HEK293T (cell line): ENCODE results near the gene CTSH.

Source experiments
- CTCF ChIA-PET: fragments of 350-600 bp; formaldehyde crosslinking; extraction: SDS; loops from one replicate; lab custom pipeline; 2021; ENCODE audit warnings: antibody characterized with exemption, inconsistent platforms; lab: Yijun Ruan, JAX
- POLR2A ChIA-PET: fragments of 350-600 bp; formaldehyde crosslinking; extraction: SDS; loops from one replicate; lab custom pipeline; 2020; ENCODE audit warnings: antibody characterized with exemption, inconsistent platforms; lab: Yijun Ruan, JAX
- DNase-seq: peaks from one replicate; pipeline ENCODE4 v3.0.0; 2012; ENCODE audit warnings: mixed read lengths; ENCODE audit errors: extremely low spot score
- ARNT ChIP-seq: fragments of 450-650 bp; IDR thresholded peaks from 2 replicates; pipeline ENCODE4 v1.6.1; 2017; ENCODE audit warnings: mild to moderate bottlenecking
- BHLHE40 ChIP-seq: fragments of 450-650 bp; IDR thresholded peaks from 2 replicates; pipeline ENCODE4 v1.6.1; 2016; ENCODE audit warnings: mild to moderate bottlenecking, moderate library complexity, borderline replicate concordance
- CTBP1 ChIP-seq: fragments of 450-650 bp; IDR thresholded peaks from 2 replicates; pipeline ENCODE4 v1.6.1; 2016; ENCODE audit warnings: borderline replicate concordance
- ELF4 ChIP-seq: fragments of 450-650 bp; IDR thresholded peaks from 2 replicates; pipeline ENCODE4 v1.6.1; 2017; ENCODE audit warnings: antibody characterized with exemption
- FOXA1 ChIP-seq: fragments of 450-650 bp; IDR thresholded peaks from 2 replicates; pipeline ENCODE4 v1.6.1; 2016; ENCODE audit warnings: mild to moderate bottlenecking
- FOXK2 ChIP-seq: fragments of 450-650 bp; IDR thresholded peaks from 2 replicates; pipeline ENCODE4 v1.6.1; 2016; ENCODE audit warnings: mild to moderate bottlenecking
- FOXM1 ChIP-seq: fragments of 450-650 bp; IDR thresholded peaks from 2 replicates; pipeline ENCODE4 v1.6.1; 2017; ENCODE audit warnings: mild to moderate bottlenecking, borderline replicate concordance
- HDGF ChIP-seq: fragments of 450-650 bp; IDR thresholded peaks from 2 replicates; pipeline ENCODE4 v1.6.1; 2017; ENCODE audit warnings: antibody characterized with exemption, borderline replicate concordance
- L3MBTL2 ChIP-seq: fragments of 450-650 bp; conservative IDR thresholded peaks from 2 replicates; pipeline ENCODE4 v1.6.1; 2016; ENCODE audit warnings: mild to moderate bottlenecking
- LEF1 ChIP-seq: fragments of 450-650 bp; IDR thresholded peaks from 2 replicates; pipeline ENCODE4 v1.6.1; 2017; ENCODE audit warnings: mild to moderate bottlenecking, borderline replicate concordance
- NFRKB ChIP-seq: fragments of 450-650 bp; IDR thresholded peaks from 2 replicates; pipeline ENCODE4 v1.6.1; 2016; ENCODE audit warnings: mild to moderate bottlenecking, moderate library complexity
- PKNOX1 ChIP-seq: fragments of 450-650 bp; IDR thresholded peaks from 2 replicates; pipeline ENCODE4 v1.6.1; 2016
- SP1 ChIP-seq: fragments of 450-650 bp; IDR thresholded peaks from 2 replicates; pipeline ENCODE4 v1.6.1; 2017
- SUZ12 ChIP-seq: fragments of 450-650 bp; IDR thresholded peaks from 2 replicates; pipeline ENCODE4 v1.6.1; 2016; ENCODE audit warnings: mild to moderate bottlenecking
- TARDBP ChIP-seq: fragments of 450-650 bp; IDR thresholded peaks from 2 replicates; pipeline ENCODE4 v1.6.1; 2016
- ZNF384 ChIP-seq: fragments of 450-650 bp; IDR thresholded peaks from 2 replicates; pipeline ENCODE4 v1.6.1; 2016

Gene CTSH

GRCh38 chr15:78912316-78912715, 32.5 kb downstream of the CTSH start:
- DNase-seq = no peak
- TF ChIP-seq NFRKB = no peak
- TF ChIP-seq ZNF384 = no peak
- TF ChIP-seq FOXA1 = no peak
- TF ChIP-seq LEF1 = no peak
- no peak for TF ChIP-seq SUZ12
- no peak for TF ChIP-seq FOXK2
- no peak for TF ChIP-seq TARDBP
- TF ChIP-seq ARNT = no peak
- TF ChIP-seq BHLHE40 = no peak
- no peak for TF ChIP-seq CTBP1
- TF ChIP-seq L3MBTL2 = no peak
- no peak for TF ChIP-seq PKNOX1
- TF ChIP-seq HDGF = no peak
- CTCF ChIA-PET = interaction anchor here (1.0 kb wide), 1 partner anchor 67 kb away, joined by 4 read pairs; no protein-coding TSS in a partner anchor
- POLR2A ChIA-PET = no interaction called here

DNA sequence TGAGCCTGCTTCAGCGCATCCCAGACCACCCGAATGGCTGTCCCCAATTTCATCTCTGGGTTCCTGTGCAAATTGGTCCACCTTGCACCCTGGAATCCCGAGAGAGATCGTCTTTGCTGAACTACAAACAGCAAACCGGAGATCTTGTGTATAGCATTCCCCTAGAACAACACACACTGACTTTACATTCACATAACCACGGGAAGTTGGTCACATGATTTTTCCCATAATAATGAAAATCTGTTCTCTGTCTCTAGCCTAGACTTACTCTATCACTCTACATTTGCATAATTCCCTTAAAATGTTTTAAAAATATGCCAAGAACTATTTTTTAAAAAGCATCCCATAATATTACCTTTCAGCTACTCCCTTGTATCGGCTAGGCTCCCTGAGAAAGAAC, 34.6 kb downstream of the CTSH start:
- no peak for DNase-seq
- CTCF ChIA-PET = interaction anchor here (2.7 kb wide), 1 partner anchor 69 kb away, joined by 17 read pairs; no protein-coding TSS in a partner anchor
- TF ChIP-seq FOXA1 = no peak
- TF ChIP-seq SUZ12 = no peak
- 0 out of 2 replicates have a peak, but pooled peaks have one; percentile 7 for TF ChIP-seq HDGF
- TF ChIP-seq ELF4 = no peak
- no peak for TF ChIP-seq NFRKB
- no peak for TF ChIP-seq FOXM1
- POLR2A ChIA-PET = no interaction called here

- POLR2A ChIA-PET = no interaction called here
- CTCF ChIA-PET = interaction anchor here (1.7 to 2.7 kb wide), 4 partner anchors 69 to 274 kb away, joined by 4 to 17 read pairs (median 10); no protein-coding TSS in a partner anchor
- TF ChIP-seq BHLHE40 (no peak), HDGF (0 out of 2 replicates have a peak, but pooled peaks have one; percentile 54), PKNOX1 (no peak), FOXK2 (no peak)
- peak; percentile 73 for DNase-seq
Measured at GRCh38 chr15:78909791-78910228, 35.0 kb downstream of the CTSH start.

GRCh38 chr15:78909160-78909695, 35.6 kb downstream of the CTSH start:
- POLR2A ChIA-PET = interaction anchor here (0.8 kb wide), 1 partner anchor 54 kb away, joined by 3 read pairs; no protein-coding TSS in a partner anchor
- no peak for TF ChIP-seq ARNT
- TF ChIP-seq LEF1 = no peak
- no peak for TF ChIP-seq BHLHE40
- no peak for TF ChIP-seq FOXK2
- no peak for DNase-seq
- CTCF ChIA-PET = interaction anchor here (0.9 to 2.7 kb wide), 7 partner anchors 10 to 275 kb away, joined by 3 to 17 read pairs (median 5); no protein-coding TSS in a partner anchor

DNA sequence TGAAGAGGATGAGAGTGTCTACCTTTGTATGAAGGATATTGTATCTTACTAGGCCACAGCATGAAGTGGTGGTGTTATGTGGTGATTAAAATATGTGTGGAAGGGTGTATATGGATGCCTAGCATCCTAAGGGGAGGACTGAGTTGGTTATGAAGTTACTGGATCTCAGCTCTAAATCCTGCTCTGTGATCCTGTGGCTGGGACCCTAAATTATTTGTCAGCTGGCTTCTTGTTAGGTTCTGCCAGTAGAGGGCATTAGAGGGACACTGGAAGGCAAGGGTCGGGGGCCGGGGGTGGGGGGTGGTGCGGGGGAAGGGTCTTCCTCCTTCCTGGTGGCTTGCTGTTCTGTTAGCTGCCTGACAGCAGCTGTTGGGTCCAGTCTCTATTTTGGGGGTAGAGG, 37.3 kb downstream of the CTSH start:
- POLR2A ChIA-PET = no interaction called here
- peak; percentile 53 for DNase-seq
- CTCF ChIA-PET = interaction anchor here (1.0 to 2.4 kb wide), 10 partner anchors 10 to 300 kb away, joined by 3 to 12 read pairs (median 4); no protein-coding TSS in a partner anchor
- TF ChIP-seq ZNF384 = no peak
- TF ChIP-seq FOXM1 = no peak
- no peak for TF ChIP-seq SP1
- no peak for TF ChIP-seq L3MBTL2
- TF ChIP-seq HDGF = no peak
- no peak for TF ChIP-seq PKNOX1
- TF ChIP-seq BHLHE40 = no peak
- no peak for TF ChIP-seq CTBP1
- TF ChIP-seq FOXA1 = no peak
- TF ChIP-seq FOXK2 = no peak
- no peak for TF ChIP-seq SUZ12
- TF ChIP-seq ELF4 = no peak
- TF ChIP-seq TARDBP = no peak
- TF ChIP-seq NFRKB = no peak
- TF ChIP-seq LEF1 = no peak

DNA sequence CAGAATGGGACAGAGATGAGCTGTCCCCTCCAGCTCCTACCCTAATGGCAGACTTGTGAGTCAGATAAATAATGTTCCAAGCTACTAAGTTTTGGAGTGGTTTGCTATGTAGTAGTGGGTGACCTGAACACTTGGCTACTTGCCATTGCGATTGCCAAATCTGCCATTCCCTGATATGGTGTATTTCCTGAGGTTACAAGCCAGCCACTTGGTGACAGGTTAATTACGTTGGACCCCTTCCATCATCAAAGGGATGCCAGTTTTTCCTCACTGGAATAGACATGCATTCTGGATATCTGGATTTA, 38.6 kb downstream of the CTSH start:
- no peak for DNase-seq
- CTCF ChIA-PET = interaction anchor here (0.7 to 1.9 kb wide), 4 partner anchors 13 to 1799 kb away, joined by 3 to 8 read pairs (median 4); no protein-coding TSS in a partner anchor
- POLR2A ChIA-PET = interaction anchor here (0.8 kb wide), 1 partner anchor 29 kb away, joined by 3 read pairs; no protein-coding TSS in a partner anchor
- TF ChIP-seq ARNT (no peak), NFRKB (no peak), FOXA1 (no peak)
